Testis (tissue), 3 donors: Measurements from ENCODE around the gene SIGLEC9. TPM values are rescaled to one million over a fixed set of nuclear protein-coding genes. Genes with fewer than 3 reads are reported as not detected.

Experiments
- DNase-seq: peaks from one replicate; pipeline ENCODE4 v3.0.0-alpha.2; 2019
- H3K27ac ChIP-seq, 2 donors: fragments of 200-600 bp; sonication (generic); one replicate each; pipeline ENCODE4 v1.5.1; 2019
- H3K27me3 ChIP-seq: fragments of 200-600 bp; sonication (generic); one replicate; pipeline ENCODE4 v1.5.1; 2019
- H3K36me3 ChIP-seq: fragments of 200-600 bp; sonication (generic); one replicate; pipeline ENCODE4 v1.5.1; 2017; ENCODE audit warnings: low read depth; ENCODE audit errors: missing control alignments
- H3K4me1 ChIP-seq: fragments of 200-600 bp; sonication (generic); one replicate; pipeline ENCODE4 v1.5.1; 2019
- H3K4me3 ChIP-seq, 2 donors: fragments of 200-600 bp; sonication (generic); one replicate each; pipeline ENCODE4 v1.5.1; 2017 to 2019
- H3K9me3 ChIP-seq: fragments of 200-600 bp; sonication (generic); one replicate; pipeline ENCODE4 v1.5.1; 2017
- POLR2A ChIP-seq: fragments of 450-650 bp; IDR thresholded peaks from one replicate; pipeline ENCODE4 v1.6.1; 2017; ENCODE audit warnings: antibody characterized with exemption, mild to moderate bottlenecking, moderate library complexity
- WGBS, 2 donors: methylation state at CpG; one replicate each; pipeline ENCODE4 v1.1.5; 2018; 5-methylcytosine and 5-hydroxymethylcytosine counted together
- intact Hi-C: fragments of 100-400 bp; cut with DNase I; formaldehyde crosslinking; loops from one replicate; pipeline ENCODE4 v1.15.1; 2023; ENCODE audit warnings: low total_unique reads
- polyA plus RNA-seq: library from polyadenylated mRNA; stranded (reverse); fragments of 350-450 nt; fragmentation: Illumina TruSeq; extraction: RNeasy Lipid Tissue Mini Kit (QIAGEN cat#74804); gene quantifications from one replicate; pipeline ENCODE4 v1.2.3, GENCODE V29; 2014; ENCODE audit warnings: low read depth, low replicate concordance; ENCODE audit not compliant: insufficient read depth
- total RNA-seq, 2 donors: library from RNA; depleted of rRNA; stranded (reverse); fragments of >200 nt; gene quantifications; one replicate each; pipeline ENCODE4 v1.2.3, GENCODE V29; 2016
- TF ChIP-seq, protein P1 (sequence below), 3 experiments: fragments of 450-650 bp in 2 of 3; fragments of 200-600 bp in 1 of 3; sonication (generic) in 1 of 3; IDR thresholded peaks; one replicate each; pipeline ENCODE4 v1.5.1; 2016 to 2019; ENCODE audit warnings: antibody characterized with exemption in 3 of 3, mild to moderate bottlenecking in 2 of 3, moderate library complexity in 1 of 3

Gene SIGLEC9
- total and polyA plus RNA-seq, 3 donors from 2014 or later: 2.6 to 5.1 (median 3.2) TPM

GRCh38 chr19:51093510-51094345, 31.0 kb upstream of the SIGLEC9 start:
- intact Hi-C loops: no loop called here
- WGBS, 2 donors: 76 to 82% methylated on average over 22 of the region's 22 CpGs
- TF ChIP-seq, protein P1, sequence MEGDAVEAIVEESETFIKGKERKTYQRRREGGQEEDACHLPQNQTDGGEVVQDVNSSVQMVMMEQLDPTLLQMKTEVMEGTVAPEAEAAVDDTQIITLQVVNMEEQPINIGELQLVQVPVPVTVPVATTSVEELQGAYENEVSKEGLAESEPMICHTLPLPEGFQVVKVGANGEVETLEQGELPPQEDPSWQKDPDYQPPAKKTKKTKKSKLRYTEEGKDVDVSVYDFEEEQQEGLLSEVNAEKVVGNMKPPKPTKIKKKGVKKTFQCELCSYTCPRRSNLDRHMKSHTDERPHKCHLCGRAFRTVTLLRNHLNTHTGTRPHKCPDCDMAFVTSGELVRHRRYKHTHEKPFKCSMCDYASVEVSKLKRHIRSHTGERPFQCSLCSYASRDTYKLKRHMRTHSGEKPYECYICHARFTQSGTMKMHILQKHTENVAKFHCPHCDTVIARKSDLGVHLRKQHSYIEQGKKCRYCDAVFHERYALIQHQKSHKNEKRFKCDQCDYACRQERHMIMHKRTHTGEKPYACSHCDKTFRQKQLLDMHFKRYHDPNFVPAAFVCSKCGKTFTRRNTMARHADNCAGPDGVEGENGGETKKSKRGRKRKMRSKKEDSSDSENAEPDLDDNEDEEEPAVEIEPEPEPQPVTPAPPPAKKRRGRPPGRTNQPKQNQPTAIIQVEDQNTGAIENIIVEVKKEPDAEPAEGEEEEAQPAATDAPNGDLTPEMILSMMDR (IDR thresholded peaks at IDR 0.05): no peak
- no peak for TF ChIP-seq POLR2A

DNA sequence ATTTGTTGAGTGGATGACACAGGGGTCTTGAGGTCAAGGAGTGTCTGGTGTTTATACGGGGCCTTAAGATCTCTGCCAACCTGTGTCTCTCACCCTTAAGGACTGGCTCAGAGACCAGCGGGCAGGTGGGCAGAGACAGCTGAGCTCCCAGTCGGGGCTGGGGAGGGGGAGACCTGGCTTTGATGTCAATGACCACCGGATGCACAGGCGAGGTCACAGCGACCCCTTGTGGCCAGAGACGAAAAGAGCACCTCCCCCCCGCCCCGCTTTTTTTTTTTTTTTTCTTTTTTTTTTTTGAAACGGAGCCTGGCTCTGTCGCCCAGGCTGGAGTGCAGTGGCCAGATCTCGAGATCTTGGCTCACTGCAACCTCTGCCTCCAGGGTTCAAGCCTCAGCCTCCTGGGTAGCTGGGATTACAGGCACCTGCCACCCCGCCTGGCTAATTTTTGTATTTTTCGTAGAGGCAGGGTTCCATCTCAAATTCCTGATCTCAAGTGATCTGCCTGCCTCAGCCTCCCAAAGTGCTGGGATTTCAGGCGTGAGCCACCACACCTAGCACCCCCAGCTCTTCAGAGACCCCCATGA, 29.9 kb upstream of the SIGLEC9 start:
- no peaks in the 10 kb centered on the region for H3K9me3 ChIP-seq
- no peak for TF ChIP-seq POLR2A
- TF ChIP-seq, protein P1 (IDR thresholded peaks at IDR 0.05): peak; percentile 45 to 90 (median 70)
- 14 to 24% methylated on average over 8 to 15 of the region's 15 CpGs for WGBS, 2 donors
- H3K27me3 ChIP-seq: no peaks in the 10 kb centered on the region
- H3K36me3 ChIP-seq: no peaks in the 10 kb centered on the region
- DNase-seq: peak; percentile 47
- no peak overlapping the region for H3K27ac ChIP-seq
- no peak overlapping the region for H3K4me3 ChIP-seq
- H3K4me1 ChIP-seq: peaks cover 13% of the 10 kb centered on the region
- intact Hi-C loops: no loop called here

More at GRCh38 chr19:51093510-51094345, 31.0 kb upstream of the SIGLEC9 start:
- Histone ChIP-seq H3K27me3 (no peaks in the 10 kb centered on the region), H3K9me3 (no peaks in the 10 kb centered on the region), H3K4me1 (peaks cover 4% of the 10 kb centered on the region), H3K4me3 (no peak overlapping the region), H3K27ac (no peak overlapping the region), H3K36me3 (no peaks in the 10 kb centered on the region)
- no peak for DNase-seq

DNA sequence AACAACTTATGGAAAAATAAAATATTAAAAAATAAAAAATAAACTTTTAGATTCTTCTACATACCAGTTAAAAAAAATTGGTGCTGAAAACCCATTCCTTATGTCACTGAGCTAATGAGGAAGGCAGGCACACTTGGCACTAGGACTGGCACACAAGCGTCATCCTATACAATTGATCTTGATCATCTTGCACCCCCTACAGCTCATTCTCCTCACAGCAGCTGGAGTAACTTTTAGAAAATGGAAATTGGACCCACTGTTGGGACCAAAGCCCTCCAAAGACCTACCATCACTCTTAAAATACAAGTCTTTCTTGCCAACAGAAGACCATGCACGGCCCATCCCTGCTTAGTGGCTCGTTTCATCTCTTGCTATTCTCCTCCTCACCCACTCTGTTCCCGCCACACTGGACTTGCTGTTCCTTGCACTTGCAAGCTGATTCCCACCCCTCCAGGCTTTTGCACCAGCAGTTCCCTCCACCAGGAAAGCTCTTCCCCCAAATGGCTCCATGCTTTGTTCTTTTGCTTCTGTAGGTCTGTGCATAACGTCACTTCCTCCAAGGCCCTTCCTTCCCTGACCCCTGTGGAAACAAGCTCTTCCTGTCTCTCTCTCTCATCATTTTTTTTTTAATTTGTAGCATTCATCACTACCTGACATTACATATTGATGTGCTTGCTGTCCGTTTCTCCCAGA, 28.1 kb upstream of the SIGLEC9 start:
- no peak for TF ChIP-seq POLR2A
- TF ChIP-seq, protein P1 (IDR thresholded peaks at IDR 0.05): peak in 2 of 3 experiments; percentile 26 to 28
- no peaks in the 10 kb centered on the region for H3K9me3 ChIP-seq
- 80 to 85% methylated on average over 6 of the region's 6 CpGs for whole genome bisulfite sequencing, 2 donors
- H3K4me3 ChIP-seq: no peak overlapping the region
- no peak overlapping the region for H3K27ac ChIP-seq
- no peaks in the 10 kb centered on the region for H3K36me3 ChIP-seq
- peaks cover 22% of the 10 kb centered on the region for H3K4me1 ChIP-seq
- no peak for DNase-seq
- H3K27me3 ChIP-seq: no peaks in the 10 kb centered on the region
- intact Hi-C loops: no loop called here

- Histone ChIP-seq H3K27me3 (no peaks in the 10 kb centered on the region), H3K27ac (no peak overlapping the region), H3K4me3 (no peak overlapping the region), H3K36me3 (no peaks in the 10 kb centered on the region), H3K4me1 (peaks cover 28% of the 10 kb centered on the region), H3K9me3 (no peaks in the 10 kb centered on the region)
- intact Hi-C loops: no loop called here
- peak; percentile 84 for DNase-seq
- 8 to 17% methylated on average over 6 to 8 of the region's 8 CpGs for WGBS, 2 donors
- TF ChIP-seq, protein P1 (IDR thresholded peaks at IDR 0.05): peak in 2 of 3 experiments; percentile 73 to 76
- no peak for TF ChIP-seq POLR2A
Observed at GRCh38 chr19:51097166-51097738, 27.5 kb upstream of the SIGLEC9 start.
